Muscle layer of colon (tissue), 2 donors: ENCODE results near the gene PIP.
"Not testable (repeated sequence)": the region's sequence is repeated elsewhere in the genome, so short reads cannot be mapped to it uniquely, and the experiment has no call there.

ENCODE experiments used
- H3K27ac ChIP-seq: one replicate; pipeline ENCODE4 v1.7.0; 2013; ENCODE audit warnings: low read depth, mild to moderate bottlenecking, low read length, moderate library complexity
- H3K27me3 ChIP-seq, 2 donors: one replicate each; pipeline ENCODE4 v1.7.0; 2013; ENCODE audit warnings: low read length in 2 of 2, mild to moderate bottlenecking in 2 of 2; ENCODE audit not compliant: insufficient read depth in 2 of 2, control insufficient read depth in 1 of 2
- H3K36me3 ChIP-seq: one replicate; pipeline ENCODE4 v1.7.0; 2013; ENCODE audit warnings: mild to moderate bottlenecking, low read length; ENCODE audit not compliant: insufficient read depth
- H3K4me1 ChIP-seq: one replicate; pipeline ENCODE4 v1.7.0; 2013; ENCODE audit warnings: mild to moderate bottlenecking, low read length; ENCODE audit not compliant: insufficient read depth
- H3K4me3 ChIP-seq, 2 donors: one replicate each; pipeline ENCODE4 v1.7.0; 2013; ENCODE audit warnings: low read length in 2 of 2, low read depth in 1 of 2, mild to moderate bottlenecking in 1 of 2, moderate library complexity in 1 of 2
- H3K9ac ChIP-seq: one replicate; pipeline ENCODE4 v1.7.0; 2013; ENCODE audit warnings: low read length
- H3K9me3 ChIP-seq: one replicate; pipeline ENCODE4 v1.7.0; 2013; ENCODE audit warnings: mild to moderate bottlenecking, low read length
- donor health status: abdominal sarcoma.
- donor health status: Adenocarcinoma of cecum.

The PIP gene

GRCh38 chr7:143129051-143129450, 2.8 kb upstream of the PIP start:
- no peak overlapping the region for H3K9ac ChIP-seq
- no peak overlapping the region for H3K4me3 ChIP-seq
- no peaks in the 10 kb centered on the region for H3K36me3 ChIP-seq
- H3K4me1 ChIP-seq: no peaks in the 10 kb centered on the region
- no peak overlapping the region for H3K27ac ChIP-seq
- peaks cover 0 to 3% of the 10 kb centered on the region in 2 donors for H3K27me3 ChIP-seq
- H3K9me3 ChIP-seq: no peaks in the 10 kb centered on the region

- H3K9me3 ChIP-seq: no peaks in the 10 kb centered on the region
- no peak overlapping the region for H3K9ac ChIP-seq
- no peaks in the 10 kb centered on the region for H3K36me3 ChIP-seq
- no peak overlapping the region for H3K27ac ChIP-seq
- no peak overlapping the region for H3K4me3 ChIP-seq
- peaks cover 0 to 3% of the 10 kb centered on the region in 2 donors for H3K27me3 ChIP-seq
- H3K4me1 ChIP-seq: no peaks in the 10 kb centered on the region
Observed at GRCh38 chr7:143129477-143129876, 2.4 kb upstream of the PIP start.

GRCh38 chr7:143130541-143130940, 1.3 kb upstream of the PIP start:
- no peak overlapping the region for H3K4me3 ChIP-seq
- no peak overlapping the region for H3K27ac ChIP-seq
- no peaks in the 10 kb centered on the region for H3K9me3 ChIP-seq
- H3K9ac ChIP-seq: no peak overlapping the region
- no peaks in the 10 kb centered on the region for H3K36me3 ChIP-seq
- H3K27me3 ChIP-seq: peaks cover 0 to 3% of the 10 kb centered on the region in 2 donors
- H3K4me1 ChIP-seq: no peaks in the 10 kb centered on the region

GRCh38 chr7:143147070-143147469, 15.2 kb downstream of the PIP start:
- H3K9ac ChIP-seq: no peak overlapping the region
- no peak overlapping the region for H3K27ac ChIP-seq
- H3K4me3 ChIP-seq: no peak overlapping the region
- no peaks in the 10 kb centered on the region for H3K9me3 ChIP-seq
- no peaks in the 10 kb centered on the region for H3K36me3 ChIP-seq
- no peaks in the 10 kb centered on the region for H3K4me1 ChIP-seq
- H3K27me3 ChIP-seq: no peaks in the 10 kb centered on the region

- H3K4me3 ChIP-seq: no peak overlapping the region
- no peaks in the 10 kb centered on the region for H3K36me3 ChIP-seq
- H3K4me1 ChIP-seq: no peaks in the 10 kb centered on the region
- no peak overlapping the region for H3K27ac ChIP-seq
- no peaks in the 10 kb centered on the region for H3K9me3 ChIP-seq
- H3K27me3 ChIP-seq: no peaks in the 10 kb centered on the region
- H3K9ac ChIP-seq: no peak overlapping the region
Observed at GRCh38 chr7:143148050-143148449, 16.2 kb downstream of the PIP start.

GRCh38 chr7:143148651-143149050, 16.8 kb downstream of the PIP start:
- no peak overlapping the region for H3K4me3 ChIP-seq
- H3K9me3 ChIP-seq: no peaks in the 10 kb centered on the region
- no peak overlapping the region for H3K27ac ChIP-seq
- H3K9ac ChIP-seq: no peak overlapping the region
- no peaks in the 10 kb centered on the region for H3K36me3 ChIP-seq
- no peaks in the 10 kb centered on the region for H3K4me1 ChIP-seq
- H3K27me3 ChIP-seq: no peaks in the 10 kb centered on the region

- not testable (repeated sequence) for H3K27ac ChIP-seq, H3K9ac ChIP-seq, H3K9me3 ChIP-seq, H3K4me3 ChIP-seq, H3K4me1 ChIP-seq, H3K27me3 ChIP-seq, H3K36me3 ChIP-seq
Observed at GRCh38 chr7:143150696-143151095, 18.8 kb downstream of the PIP start.

- not testable (repeated sequence) for H3K4me1 ChIP-seq, H3K4me3 ChIP-seq, H3K36me3 ChIP-seq, H3K9ac ChIP-seq, H3K27me3 ChIP-seq, H3K27ac ChIP-seq, H3K9me3 ChIP-seq
Observed at GRCh38 chr7:143158617-143159016, 26.7 kb downstream of the PIP start.

- no peaks in the 10 kb centered on the region for H3K27me3 ChIP-seq
- no peak overlapping the region for H3K4me3 ChIP-seq
- peaks cover 7% of the 10 kb centered on the region for H3K4me1 ChIP-seq
- H3K36me3 ChIP-seq: no peaks in the 10 kb centered on the region
- no peak overlapping the region for H3K9ac ChIP-seq
- H3K27ac ChIP-seq: no peak overlapping the region
- no peaks in the 10 kb centered on the region for H3K9me3 ChIP-seq
Observed at GRCh38 chr7:143171697-143172096, 39.8 kb downstream of the PIP start.

GRCh38 chr7:143172354-143172753, 40.5 kb downstream of the PIP start:
- Histone ChIP-seq H3K9ac (no peak overlapping the region), H3K27me3 (no peaks in the 10 kb centered on the region), H3K27ac (no peak overlapping the region), H3K4me3 (no peak overlapping the region), H3K9me3 (no peaks in the 10 kb centered on the region), H3K36me3 (no peaks in the 10 kb centered on the region), H3K4me1 (peaks cover 7% of the 10 kb centered on the region)

- H3K27ac ChIP-seq: no peak overlapping the region
- H3K27me3 ChIP-seq: no peaks in the 10 kb centered on the region
- no peaks in the 10 kb centered on the region for H3K9me3 ChIP-seq
- H3K36me3 ChIP-seq: no peaks in the 10 kb centered on the region
- H3K9ac ChIP-seq: no peak overlapping the region
- no peak overlapping the region for H3K4me3 ChIP-seq
- peaks cover 7% of the 10 kb centered on the region for H3K4me1 ChIP-seq
Observed at GRCh38 chr7:143176128-143176527, 44.3 kb downstream of the PIP start.

GRCh38 chr7:143177374-143178119, 45.7 kb downstream of the PIP start:
- H3K4me3 ChIP-seq: no peak overlapping the region
- H3K27me3 ChIP-seq: no peaks in the 10 kb centered on the region
- peaks cover 1% of the 10 kb centered on the region for H3K4me1 ChIP-seq
- H3K27ac ChIP-seq: no peak overlapping the region
- no peaks in the 10 kb centered on the region for H3K9me3 ChIP-seq
- H3K9ac ChIP-seq: no peak overlapping the region
- H3K36me3 ChIP-seq: no peaks in the 10 kb centered on the region
